Calu3 (cell line): ENCODE data around the gene GAD2. TPM values are rescaled to one million over a fixed set of nuclear protein-coding genes. Genes with fewer than 3 reads are reported as not detected.

Experiments
- BruUV-seq: library from RNA; stranded (reverse); fragments of 400-500 nt; replicated peaks from 2 replicates; lab custom pipeline; 2021; lab: Mats Ljungman, UMichigan
- CTCF ChIA-PET: fragments of 300-600 bp; sonication (Branson Sonifier 250); formaldehyde crosslinking; loops from one replicate; lab custom pipeline; 2022; ENCODE audit warnings: antibody characterized with exemption; lab: Charles Lee
- DNase-seq: peaks from one replicate; pipeline ENCODE4 v3.0.0; 2022
- H3K27ac Mint-ChIP-seq: one replicate; pipeline ENCODE4 v1.8.0; 2022; ENCODE audit warnings: mixed read lengths; ENCODE audit not compliant: unreplicated experiment
- H3K27me3 Mint-ChIP-seq: one replicate; pipeline ENCODE4 v1.8.0; 2022; ENCODE audit warnings: mixed read lengths; ENCODE audit not compliant: unreplicated experiment
- H3K36me3 Mint-ChIP-seq: one replicate; pipeline ENCODE4 v1.8.0; 2022; ENCODE audit warnings: mild to moderate bottlenecking, moderate library complexity, mixed read lengths; ENCODE audit not compliant: insufficient read depth, unreplicated experiment
- H3K4me1 Mint-ChIP-seq: one replicate; pipeline ENCODE4 v1.8.0; 2022; ENCODE audit warnings: mild to moderate bottlenecking, low read depth, mixed read lengths; ENCODE audit not compliant: unreplicated experiment
- H3K4me3 Mint-ChIP-seq: one replicate; pipeline ENCODE4 v1.8.0; 2022; ENCODE audit warnings: mild to moderate bottlenecking, low read depth, moderate library complexity, mixed read lengths; ENCODE audit not compliant: unreplicated experiment
- H3K9me3 Mint-ChIP-seq: one replicate; pipeline ENCODE4 v1.8.0; 2022; ENCODE audit warnings: low read depth, mixed read lengths; ENCODE audit not compliant: unreplicated experiment
- CTCF ChIP-seq: fragments of 200-600 bp; IDR thresholded peaks from one replicate; pipeline ENCODE4 v1.8.0; 2022; ENCODE audit warnings: antibody characterized with exemption; ENCODE audit not compliant: unreplicated experiment
- intact Hi-C: fragments of 100-400 bp; cut with micrococcal nuclease; formaldehyde crosslinking; loops from one replicate; pipeline ENCODE4 v1.10.0; 2022; ENCODE audit not compliant: unreplicated experiment
- total RNA-seq: library from RNA; stranded (reverse); gene quantifications from 2 replicates; pipeline ENCODE4 v1.2.3, GENCODE V29; 2022

The GAD2 gene
- total RNA-seq, 1 experiment from 2014 or later: not detected

DNA sequence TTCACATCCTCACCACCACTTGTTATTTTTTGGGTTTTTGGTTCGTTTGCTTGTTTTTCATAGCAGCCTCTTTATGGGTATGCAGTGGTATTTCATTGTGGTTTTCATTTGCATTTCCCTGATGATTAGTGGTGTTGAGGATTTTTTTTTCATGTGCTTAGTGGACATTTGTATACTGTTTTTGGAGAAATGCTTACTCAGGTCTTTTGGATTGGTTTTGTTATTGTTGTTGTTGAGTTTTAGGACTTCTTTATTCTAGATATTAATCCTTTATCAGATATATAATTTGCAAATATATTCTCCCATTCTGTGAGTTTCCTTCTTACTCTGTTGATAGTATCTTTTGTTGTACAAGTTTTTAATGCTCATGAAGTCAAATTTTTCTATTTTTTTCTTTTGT lies 42.8 kb downstream of the GAD2 start:
- Mint-ChIP-seq H3K9me3 (no peaks in the 10 kb centered on the region), H3K4me1 (peaks cover 5% of the 10 kb centered on the region), H3K27ac (no peak overlapping the region), H3K27me3 (peaks cover 71% of the 10 kb centered on the region), H3K4me3 (no peak overlapping the region), H3K36me3 (no peaks in the 10 kb centered on the region)
- no TSS peak for BruUV-seq
- TF ChIP-seq CTCF: no peak
- CTCF ChIA-PET: no interaction called here
- no peak for DNase-seq
- intact Hi-C loops: no loop called here

GRCh38 chr10:26269754-26270153 lies 53.2 kb downstream of the GAD2 start:
- BruUV-seq: no TSS peak
- Mint-ChIP-seq H3K27me3 (peaks cover 19% of the 10 kb centered on the region), H3K27ac (no peak overlapping the region), H3K9me3 (no peaks in the 10 kb centered on the region), H3K4me1 (no peaks in the 10 kb centered on the region), H3K4me3 (no peak overlapping the region), H3K36me3 (no peaks in the 10 kb centered on the region)
- intact Hi-C loops: loop anchor here (1.0 to 5.0 kb wide), 4 partner anchors 288 to 543 kb away; no protein-coding TSS in a partner anchor
- peak; percentile 24 for DNase-seq
- CTCF ChIA-PET: interaction anchor here (1.2 to 1.4 kb wide), 2 partner anchors 394 to 512 kb away, joined by 3 to 7 read pairs; no protein-coding TSS in a partner anchor
- TF ChIP-seq CTCF: peak; percentile 31

- no peak for DNase-seq
- TF ChIP-seq CTCF: no peak
- CTCF ChIA-PET: no interaction called here
- Mint-ChIP-seq H3K9me3 (no peaks in the 10 kb centered on the region), H3K36me3 (no peaks in the 10 kb centered on the region), H3K4me1 (no peaks in the 10 kb centered on the region), H3K27ac (no peak overlapping the region), H3K4me3 (no peak overlapping the region), H3K27me3 (peaks cover 34% of the 10 kb centered on the region)
- intact Hi-C loops: no loop called here
- BruUV-seq: no TSS peak
These were observed 57.8 kb downstream of the GAD2 start for GRCh38 chr10:26274391-26274790.

DNA sequence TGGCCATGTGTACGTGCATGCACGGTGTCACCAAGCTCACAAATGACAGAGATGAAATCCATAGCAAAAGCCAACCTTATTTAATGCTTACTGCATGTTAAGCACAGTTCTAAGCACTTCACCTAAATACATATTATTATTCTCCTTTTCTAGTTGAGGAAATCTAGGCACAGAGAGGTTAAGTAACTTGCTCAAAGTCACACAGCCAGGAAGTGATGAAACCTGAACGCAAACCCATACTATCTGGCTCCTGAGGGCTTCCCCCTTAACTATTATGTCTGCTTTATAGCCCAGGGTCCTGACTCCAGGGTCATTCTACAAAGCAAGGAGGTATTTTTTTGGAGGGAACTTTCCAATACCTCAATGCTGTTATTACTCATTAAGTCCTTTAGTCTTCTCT lies 61.7 kb downstream of the GAD2 start:
- Mint-ChIP-seq H3K4me1 (no peaks in the 10 kb centered on the region), H3K4me3 (no peak overlapping the region), H3K27ac (no peak overlapping the region), H3K9me3 (no peaks in the 10 kb centered on the region), H3K27me3 (peaks cover 43% of the 10 kb centered on the region), H3K36me3 (no peaks in the 10 kb centered on the region)
- no peak for DNase-seq
- no TSS peak for BruUV-seq
- intact Hi-C loops: no loop called here
- no peak for TF ChIP-seq CTCF
- CTCF ChIA-PET: interaction anchor here (0.7 kb wide), 1 partner anchor 12 kb away, joined by 3 read pairs; no protein-coding TSS in a partner anchor
